HG03571 (cell line): ENCODE results near the gene PTPRK.

Source experiments
- ATAC-seq: cut with Tn5 transposase; IDR thresholded peaks from one replicate; pipeline ENCODE4 v1.9.1; 2021; ENCODE audit not compliant: unreplicated experiment

Gene PTPRK

GRCh38 chr6:128099571-128100197 is 420.7 kb downstream of the PTPRK start:
- no peak for ATAC-seq

- ATAC-seq: no peak
Observed at GRCh38 chr6:128098000-128098581, 422.3 kb downstream of the PTPRK start.

- ATAC-seq: no peak
Observed at GRCh38 chr6:128097009-128097408, 423.4 kb downstream of the PTPRK start.

GRCh38 chr6:128095362-128095761 is 425.0 kb downstream of the PTPRK start:
- no peak for ATAC-seq

DNA sequence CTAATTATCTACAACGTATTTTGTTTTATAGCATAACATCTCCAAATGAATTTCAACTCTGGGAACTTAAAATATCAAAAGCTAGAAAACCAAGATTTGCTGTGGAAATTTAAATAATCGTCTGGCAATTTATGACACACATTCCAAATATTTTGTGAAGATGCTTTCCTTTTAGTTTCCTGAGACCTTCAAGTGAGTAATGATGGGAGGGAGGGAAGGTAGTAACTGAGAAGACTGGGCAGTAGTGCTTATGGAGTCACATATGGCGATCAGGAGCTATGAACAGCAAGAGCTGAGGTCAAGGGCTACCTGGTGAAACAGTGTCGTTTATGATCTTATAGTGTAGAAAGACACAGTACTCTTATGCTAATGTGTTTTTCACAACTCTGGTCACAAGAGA is 441.4 kb downstream of the PTPRK start:
- ATAC-seq: no peak

DNA sequence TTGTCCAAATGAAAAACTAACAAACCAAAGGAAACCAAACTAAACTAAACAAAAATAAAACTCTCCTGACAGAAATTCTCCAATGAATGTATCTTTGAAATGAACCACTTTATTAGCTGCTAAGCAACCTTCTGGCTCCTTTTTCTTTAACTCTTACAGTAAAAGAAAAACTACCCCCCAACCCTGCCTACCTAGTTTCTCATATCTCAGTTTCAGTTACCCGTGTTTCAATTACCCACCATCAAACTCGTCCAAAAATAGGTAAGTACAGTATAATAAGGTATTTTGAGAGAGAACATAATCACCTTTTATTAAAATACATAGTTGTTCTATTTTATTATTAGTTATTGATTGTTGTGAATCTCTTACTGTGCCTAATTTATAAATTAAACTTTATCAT is 442.1 kb downstream of the PTPRK start:
- no peak for ATAC-seq

DNA sequence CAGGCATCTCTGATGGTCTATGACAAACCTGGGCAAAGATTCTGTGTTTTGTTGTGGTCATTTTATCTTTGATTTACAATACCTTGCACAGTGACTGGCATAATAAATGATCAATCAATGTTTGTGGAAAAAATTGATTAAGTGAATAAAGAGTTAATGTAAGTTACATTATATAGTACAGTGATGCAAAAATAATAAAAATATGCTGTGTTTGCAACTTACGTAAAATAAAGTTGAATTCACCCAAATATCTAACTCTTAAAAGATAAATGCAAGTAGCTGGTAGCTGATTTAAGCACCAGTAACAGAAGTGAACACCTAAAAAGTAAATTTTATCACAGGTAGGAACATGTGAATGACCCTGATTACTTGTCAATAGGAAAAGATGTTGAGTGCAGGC is 443.6 kb downstream of the PTPRK start:
- no peak for ATAC-seq

GRCh38 chr6:128074567-128074966 is 445.8 kb downstream of the PTPRK start:
- ATAC-seq: no peak

- ATAC-seq: no peak
Observed at GRCh38 chr6:128073389-128073788, 447.0 kb downstream of the PTPRK start.

DNA sequence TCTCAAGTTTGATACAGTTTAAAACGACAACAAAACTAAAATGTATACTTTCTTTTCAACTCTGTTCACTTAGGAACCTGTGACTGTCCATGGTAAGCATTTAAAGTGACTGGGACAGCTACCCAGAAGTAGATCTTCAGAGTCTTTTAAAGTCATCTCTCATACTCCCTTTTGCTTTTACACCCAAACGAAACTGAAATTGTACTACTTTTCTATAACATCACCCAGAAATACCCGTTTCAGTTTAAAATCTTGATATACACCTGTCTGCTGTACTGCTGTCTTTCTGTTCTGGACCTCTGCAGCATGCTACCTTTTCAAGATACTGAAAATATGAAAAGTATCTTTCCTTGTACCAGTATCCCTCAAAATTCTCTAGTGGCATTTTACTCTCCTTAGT is 449.2 kb downstream of the PTPRK start:
- ATAC-seq: no peak

DNA sequence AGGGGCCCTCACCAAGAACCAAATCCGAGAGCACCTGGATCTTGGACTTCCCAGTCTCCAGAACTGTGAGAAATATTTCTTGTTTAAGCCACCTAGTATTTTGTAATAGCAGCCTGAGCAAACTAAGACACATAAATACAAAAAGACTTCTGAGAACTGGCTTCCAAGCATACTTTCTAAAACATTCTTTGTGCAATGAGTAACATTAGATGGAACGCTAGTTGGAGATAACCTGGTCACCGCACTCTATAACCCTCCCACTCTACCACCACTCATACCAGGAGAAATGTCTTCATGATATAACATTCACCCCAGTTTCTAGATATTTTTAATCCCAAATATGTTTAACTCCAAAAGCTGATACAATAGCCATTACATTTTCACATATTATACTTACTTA is 450.0 kb downstream of the PTPRK start:
- no peak for ATAC-seq

GRCh38 chr6:128069188-128069587 is 451.2 kb downstream of the PTPRK start:
- no peak for ATAC-seq

DNA sequence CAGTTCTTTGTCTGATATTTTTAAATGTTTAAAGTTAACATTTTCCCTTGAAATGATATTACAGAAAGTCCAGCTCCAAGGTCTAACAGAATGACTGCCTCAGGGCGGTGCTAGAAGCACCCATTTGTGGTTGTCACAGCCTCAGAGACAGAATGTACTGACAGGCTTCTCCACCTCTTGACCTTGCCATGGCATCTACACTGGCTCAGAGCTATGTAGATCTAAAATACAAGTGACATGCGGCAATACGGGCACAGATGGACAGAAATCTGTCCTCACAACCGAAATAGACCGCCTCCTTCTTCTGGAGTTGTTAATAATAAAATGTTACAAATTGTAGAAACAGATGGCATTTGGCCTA is 452.3 kb downstream of the PTPRK start:
- no peak for ATAC-seq

DNA sequence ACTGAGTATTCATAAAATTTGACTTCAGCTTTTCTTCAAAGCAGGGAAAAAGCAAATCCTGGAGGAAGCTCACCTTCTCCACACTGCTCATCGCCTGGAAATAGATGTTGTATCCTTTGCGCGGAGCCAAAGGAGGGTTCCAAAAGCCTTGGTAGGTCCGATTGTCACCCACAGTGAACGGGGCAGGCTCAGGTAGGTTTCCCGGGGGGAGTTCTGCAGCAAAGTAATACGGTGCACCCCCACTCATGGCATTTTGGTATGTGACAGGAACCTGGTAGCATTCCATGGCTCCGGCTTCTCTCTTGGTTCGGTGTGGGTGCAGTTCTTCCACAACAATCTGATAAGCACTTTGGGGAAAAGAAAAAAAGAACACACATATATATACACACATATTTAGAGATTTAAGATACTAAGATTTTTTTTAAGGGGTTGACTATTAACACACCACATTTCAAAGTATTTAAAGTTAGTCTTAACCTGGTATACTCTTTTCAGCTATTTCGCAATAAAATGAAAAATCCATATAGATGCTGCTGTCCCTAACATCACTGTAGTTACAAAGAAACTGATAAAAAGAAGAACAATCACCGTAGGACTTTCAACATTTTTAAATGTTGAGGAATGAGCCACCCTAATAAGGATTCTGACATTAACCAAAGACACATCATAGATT is 452.8 kb downstream of the PTPRK start:
- ATAC-seq: no peak

DNA sequence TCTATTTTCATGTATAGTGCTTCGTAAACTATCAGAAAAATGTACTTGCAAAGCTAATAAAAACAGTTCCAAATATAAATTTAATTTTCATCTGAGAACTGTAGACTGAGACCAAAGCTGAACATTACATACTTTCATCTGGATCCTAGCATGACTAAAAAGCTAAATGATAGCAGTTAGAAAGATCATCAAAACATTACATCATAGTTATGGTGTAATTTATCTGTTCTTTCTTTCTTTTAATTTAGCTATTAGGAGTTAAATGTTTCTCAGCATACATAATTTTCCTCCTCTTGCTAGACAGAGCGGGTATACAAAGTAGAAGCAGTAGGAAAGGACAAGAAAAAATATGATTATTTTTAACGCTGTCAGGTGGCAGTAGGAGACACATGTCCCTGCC is 455.3 kb downstream of the PTPRK start:
- no peak for ATAC-seq

- no peak for ATAC-seq
Observed at GRCh38 chr6:128064540-128064895, 455.9 kb downstream of the PTPRK start.

DNA sequence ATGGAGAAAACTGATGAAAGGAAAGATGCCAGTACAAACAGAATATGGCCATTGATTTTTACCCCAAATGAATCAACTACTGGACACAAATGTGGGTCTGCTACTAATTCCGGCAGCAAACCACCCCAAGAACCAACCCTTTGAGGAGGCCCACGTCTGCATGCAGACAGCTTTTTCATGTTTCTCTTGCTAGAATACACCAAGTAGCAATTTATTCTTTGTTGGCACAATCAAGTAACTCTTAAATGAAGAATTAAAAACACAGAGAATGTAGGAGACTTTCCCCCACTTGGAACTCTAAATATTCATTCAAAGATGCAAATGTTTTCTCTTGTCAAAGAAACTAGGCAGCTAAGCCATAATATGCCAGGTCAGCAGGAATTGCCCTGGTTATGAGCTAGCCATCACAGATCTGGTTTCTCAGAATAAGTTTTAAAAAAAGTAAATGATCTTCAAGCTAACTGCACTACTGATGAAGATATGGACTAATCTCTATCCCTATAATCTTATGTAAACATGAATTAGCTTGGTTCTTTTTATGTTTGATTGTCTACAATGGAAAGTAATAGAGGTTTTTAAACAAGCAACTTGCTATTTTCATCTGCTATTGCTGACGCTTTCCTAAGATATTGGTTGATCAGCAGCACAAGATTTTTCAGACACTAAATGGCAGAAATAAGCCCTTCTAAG is 456.4 kb downstream of the PTPRK start:
- ATAC-seq: no peak

DNA sequence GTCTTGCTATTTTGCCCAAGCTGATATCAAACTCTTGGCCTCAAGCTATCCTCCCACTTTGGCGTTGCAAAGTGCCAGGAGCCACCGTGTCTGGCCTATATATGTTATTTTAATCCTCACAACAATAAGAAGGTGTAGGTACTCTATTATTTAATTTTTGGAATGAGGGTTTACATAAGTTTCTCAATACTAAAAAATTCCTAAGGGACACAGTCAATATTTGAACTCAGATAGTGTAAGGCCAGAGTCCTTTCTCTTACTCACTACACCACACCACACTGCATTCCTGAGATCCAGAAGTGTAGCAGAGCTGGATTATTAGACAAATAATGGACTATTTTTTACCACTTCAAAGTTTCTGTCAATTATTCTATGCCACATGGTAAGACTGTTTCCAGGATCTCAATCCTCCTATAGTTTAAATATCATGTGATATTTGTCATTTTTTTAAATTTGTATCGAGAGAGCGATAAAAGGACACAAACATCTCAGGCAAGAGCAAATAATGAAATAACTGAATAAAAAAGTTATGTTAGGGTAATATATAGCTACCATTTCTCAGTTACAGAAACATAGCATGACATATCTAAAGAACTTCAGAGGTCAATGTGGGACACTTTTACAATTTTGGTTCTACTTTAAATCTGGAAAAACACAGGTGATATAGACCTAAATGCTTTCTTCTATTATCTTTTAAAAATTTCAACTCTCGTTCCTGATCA is 457.4 kb downstream of the PTPRK start:
- no peak for ATAC-seq

DNA sequence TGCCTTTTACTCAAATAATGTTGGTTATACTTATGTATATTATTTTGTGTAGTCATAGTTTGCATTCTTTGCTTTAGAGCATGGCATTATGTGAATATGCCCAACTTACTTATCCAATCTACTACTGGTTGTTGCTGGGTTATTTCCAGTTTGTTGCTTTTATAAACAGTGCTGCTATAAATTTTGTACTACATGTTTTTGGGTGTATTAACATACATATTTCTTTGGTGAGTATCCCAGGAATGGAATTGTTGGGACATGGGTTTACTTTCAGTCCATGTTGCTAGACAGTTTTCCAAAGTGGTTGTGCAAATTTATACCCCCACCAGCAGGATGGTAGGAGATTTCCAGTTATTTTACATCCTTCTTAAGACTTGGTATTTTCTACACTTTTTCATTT is 462.5 kb downstream of the PTPRK start:
- ATAC-seq: no peak

GRCh38 chr6:128057541-128057940 is 462.9 kb downstream of the PTPRK start:
- ATAC-seq: no peak

GRCh38 chr6:128053109-128053508 is 467.3 kb downstream of the PTPRK start:
- no peak for ATAC-seq

- ATAC-seq: no peak
Observed at GRCh38 chr6:128047989-128048388, 472.4 kb downstream of the PTPRK start.
